Skin of body (tissue), 2 donors: Measurements from ENCODE around the gene SMG1. TPM values are rescaled to one million over a fixed set of nuclear protein-coding genes. Genes with fewer than 3 reads are reported as not detected.
"Not testable (repeated sequence)": the region's sequence is repeated elsewhere in the genome, so short reads cannot be mapped to it uniquely, and the experiment has no call there.

ENCODE experiments used
- DNase-seq: peaks from one replicate; lab custom pipeline; 2025; lab: John Stamatoyannopoulos, UW
- total RNA-seq: library from RNA; depleted of rRNA; stranded (reverse); fragments of >200 nt; gene quantifications from one replicate; pipeline ENCODE4 v1.2.3, GENCODE V29; 2014

The SMG1 gene
- total RNA-seq, 1 donor from 2014 or later = 113 TPM

DNA sequence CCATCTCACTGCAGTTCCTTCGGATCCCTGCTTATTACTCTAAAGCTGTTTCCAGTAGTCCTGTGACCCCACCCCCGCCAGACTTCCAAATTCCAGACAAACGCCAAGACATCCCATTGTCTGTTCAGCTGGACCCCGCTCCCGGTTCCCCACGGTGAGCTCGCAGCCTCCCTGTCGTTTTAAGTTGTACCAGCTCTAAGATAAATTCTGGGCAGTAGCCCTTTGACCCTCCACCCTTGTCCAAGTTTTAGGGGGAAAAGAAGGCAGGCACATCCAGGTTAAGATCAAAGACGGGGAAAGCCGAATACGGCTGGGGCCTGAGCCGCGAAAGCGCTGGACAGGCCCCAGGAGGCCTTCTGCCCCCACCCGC, 125.4 kb downstream of the SMG1 start:
- DNase-seq = no peak

DNA sequence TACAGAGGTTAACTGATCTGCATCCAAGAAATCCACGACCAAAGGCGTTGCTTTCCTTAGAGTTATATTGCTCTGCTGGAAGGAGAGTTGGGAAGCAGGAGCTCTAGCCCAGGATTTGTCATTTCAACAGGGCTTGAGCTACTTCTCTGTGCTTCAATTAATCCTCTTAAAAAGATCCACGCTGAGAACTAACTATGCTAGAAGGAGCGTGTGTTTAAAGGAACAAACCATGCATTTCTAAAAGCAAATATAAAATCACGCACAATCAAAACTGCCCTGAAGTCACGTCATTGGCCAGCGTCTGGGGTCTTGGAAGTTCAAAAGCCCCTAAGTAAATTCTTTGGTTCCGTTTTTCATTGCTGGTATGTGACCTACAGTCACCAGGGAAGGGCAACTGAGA, 125.9 kb downstream of the SMG1 start:
- no peak for DNase-seq

DNA sequence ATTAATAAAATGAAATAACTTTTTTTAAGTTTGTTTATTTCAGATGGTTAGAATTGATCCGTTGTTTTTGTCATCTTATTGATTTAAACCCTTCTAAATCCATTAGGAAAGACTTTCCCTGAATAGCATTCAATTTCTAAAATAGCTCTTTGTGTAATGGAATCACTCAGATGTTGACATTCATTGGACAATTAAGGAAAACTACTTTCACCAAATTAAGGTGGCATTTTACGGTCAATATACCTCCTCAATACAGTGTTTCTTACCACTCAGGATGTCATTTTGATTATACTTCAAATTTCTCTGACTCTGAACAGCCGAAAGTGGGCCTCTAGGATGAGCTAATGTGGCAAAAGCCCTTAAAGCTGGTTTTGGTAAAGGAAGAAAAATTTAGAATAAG, 126.7 kb downstream of the SMG1 start:
- no peak for DNase-seq

DNA sequence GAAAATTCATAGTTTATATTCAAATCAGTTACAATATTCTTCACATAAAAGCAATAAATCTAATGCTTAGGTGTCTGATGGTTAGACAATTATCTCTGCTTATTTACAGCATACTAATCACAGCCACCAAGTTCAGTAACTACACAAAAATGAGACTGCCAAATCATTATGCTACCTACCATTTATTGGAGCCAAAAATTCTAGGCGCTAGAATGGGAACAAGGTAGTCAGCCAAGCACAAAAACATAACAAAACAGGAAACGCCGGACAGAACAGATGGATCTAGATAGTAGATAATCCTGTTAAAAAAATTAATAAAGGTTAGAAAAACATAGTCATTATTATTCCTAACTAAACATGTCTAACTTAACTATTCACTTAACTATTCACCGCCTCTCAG, 128.5 kb downstream of the SMG1 start:
- DNase-seq = no peak

DNA sequence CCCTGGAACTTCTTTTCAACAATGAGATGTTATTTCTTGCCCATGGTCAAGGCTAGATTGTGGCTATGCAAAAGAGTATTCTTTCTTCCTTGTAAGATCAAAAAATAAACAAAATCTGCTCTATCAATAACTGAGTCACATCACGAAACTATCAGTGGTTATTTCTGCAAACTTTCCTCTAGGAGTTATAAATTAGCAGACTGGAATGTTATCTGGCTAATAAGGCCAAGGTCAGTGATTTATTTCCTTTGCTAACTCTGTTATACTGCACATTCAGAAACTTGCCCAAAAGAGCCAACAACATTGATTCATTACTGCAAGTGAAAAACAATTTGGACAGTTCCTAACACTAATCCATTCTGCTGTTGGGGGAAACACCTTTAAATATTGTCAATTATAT, 129.8 kb downstream of the SMG1 start:
- DNase-seq = no peak

DNA sequence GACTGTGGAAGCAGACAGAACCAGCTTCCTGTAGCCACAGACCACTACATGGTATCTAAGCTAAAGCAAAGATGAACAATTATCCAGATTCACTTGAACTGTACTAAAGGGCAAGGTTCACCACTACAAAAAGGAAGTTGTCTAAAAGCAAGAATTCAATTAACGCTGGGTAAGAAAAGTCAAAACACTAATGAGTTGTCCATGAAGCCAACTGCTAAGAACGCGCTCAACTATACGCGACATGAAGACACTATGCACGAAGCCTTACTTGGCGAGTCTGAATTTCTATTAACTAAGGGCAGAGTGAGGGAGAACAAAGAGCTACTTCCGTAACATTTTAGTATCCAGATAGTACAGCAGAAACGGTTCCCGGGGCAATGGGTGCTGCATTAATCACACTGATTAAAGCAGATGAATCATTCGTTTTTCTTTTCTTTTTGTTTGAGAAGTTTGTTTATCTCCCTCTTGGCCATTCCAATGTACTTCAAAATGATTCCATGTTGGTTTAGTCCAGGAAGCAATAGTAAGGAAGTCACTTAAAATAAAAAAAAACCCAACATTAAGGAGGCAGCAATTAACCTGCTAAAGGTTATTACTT, 133.3 kb downstream of the SMG1 start:
- no peak for DNase-seq

DNA sequence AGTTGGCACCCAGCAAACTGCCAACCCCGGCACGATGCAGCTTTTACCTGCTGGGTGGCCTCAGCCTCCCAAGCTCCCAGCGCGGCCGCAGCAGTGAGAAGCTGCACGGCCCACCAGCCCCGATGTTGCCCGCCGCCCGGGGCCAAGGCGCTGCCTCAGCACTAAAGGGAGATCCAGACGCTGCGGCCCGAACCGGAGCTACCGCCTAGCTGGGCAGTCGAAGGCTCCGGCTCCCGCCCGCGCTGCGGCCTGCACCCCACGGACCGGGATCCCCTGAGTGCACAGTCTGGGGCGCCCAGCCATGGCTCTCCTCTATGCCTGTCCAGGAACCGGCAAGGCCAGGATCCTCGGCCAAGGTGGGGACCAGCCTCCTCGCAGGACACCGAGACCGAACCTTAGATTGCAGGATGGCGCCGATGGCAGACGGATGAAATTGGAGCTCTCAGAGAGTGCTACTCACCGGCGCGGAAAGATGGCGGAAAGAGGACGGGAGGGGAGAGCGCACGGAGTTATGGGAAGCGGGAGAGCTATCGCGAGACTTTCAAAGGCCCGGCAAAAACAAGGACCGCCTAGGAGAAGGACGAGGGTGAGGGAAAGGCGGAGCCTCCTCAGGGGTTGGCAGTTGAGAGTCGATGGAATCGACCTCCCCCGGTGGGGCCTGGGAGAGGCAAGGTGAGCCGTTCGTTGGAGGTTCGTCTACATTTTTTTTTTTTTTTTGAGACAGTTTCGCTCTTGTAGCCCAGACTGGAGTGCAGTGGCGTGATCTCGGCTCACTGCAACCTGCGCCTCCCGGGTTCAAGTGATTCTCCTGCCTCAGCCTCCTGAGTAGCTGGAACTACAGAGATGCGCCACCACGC, 136.1 kb downstream of the SMG1 start, which contains the start of gene RPS15A:
Gene RPS15A, minus strand, starts transcription at position 485 of the 857 bp plus-strand sequence. CDS start 1,221 bp downstream, outside the sequence.
- DNase-seq = peak; percentile 95

DNA sequence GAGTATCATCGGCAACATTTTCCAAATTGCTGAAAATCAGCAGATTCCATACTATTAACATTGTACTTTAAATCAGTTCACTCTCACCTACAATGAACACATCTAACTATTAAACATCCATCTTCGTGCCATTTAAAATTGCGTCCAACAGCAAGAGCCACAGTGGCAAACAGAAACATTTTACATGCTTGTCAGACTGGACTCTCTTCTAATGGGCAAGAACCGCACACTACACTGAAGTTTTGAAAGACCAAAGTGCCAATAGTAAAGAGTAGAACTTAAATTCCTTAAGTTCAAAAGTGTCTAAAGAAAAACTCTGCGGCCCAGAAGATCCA, 136.7 kb downstream of the SMG1 start:
- DNase-seq = no peak

DNA sequence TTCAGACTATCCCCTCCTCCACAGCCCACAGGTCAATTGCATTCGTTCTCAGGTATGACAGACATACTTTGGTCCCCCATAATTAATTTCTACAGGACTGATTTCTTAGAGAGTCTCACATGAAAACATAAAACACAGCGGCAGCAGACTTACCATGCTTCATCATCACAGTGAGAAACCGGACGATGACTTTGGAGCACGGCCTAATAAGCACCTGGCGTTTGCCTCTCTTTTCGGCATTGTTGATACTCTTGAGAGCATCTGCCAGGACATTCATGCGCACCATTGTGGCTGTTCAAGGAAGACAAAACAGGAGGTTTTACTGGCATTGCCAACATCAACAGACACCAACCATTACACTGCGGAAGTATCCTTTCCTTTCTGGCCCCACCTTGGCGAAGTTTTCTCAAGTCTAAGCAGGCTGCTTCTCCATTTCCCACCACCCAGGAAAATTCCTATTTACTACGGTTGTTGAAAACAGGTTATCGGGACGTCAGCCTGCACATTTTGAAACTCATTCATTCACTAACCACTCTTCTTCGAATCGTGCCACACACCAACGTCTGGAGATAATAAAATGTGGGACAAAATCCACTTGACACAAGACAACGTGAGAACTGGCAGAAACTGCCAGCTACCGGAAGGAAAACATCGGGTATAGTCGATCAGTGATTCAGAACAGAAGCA, 137.2 kb downstream of the SMG1 start:
- no peak for DNase-seq

DNA sequence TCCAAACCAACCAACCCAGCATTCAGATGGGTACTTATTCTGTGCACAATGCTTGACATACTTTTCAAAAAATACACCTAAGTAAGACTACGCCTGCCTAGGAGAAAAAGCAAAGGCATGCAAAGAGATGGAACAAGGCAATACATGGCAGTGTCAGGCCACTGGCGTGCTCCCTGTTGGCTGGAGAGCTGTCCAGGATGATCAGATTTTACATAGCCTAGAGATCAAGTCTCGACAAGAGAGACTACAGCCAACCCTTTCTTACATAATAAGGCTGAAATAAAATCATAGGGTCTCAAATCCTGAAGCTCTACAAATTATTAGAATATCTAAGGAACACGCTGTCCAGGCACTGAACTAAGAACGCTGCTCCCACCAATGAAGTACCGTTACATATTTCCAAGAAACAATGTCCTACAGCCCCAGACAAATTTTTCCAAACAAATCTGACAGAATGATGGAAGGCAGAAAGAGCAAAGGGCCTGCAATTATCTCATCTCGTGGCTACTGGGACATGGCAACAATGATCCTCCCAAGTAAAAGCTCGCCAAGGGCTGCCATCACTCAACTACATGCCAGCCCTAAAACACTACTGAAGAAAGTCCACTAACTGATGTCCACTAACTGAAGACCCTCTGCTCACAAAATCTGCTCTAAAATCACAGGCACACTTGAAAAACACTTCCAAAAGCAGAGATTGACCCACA, 141.1 kb downstream of the SMG1 start:
- DNase-seq = no peak

DNA sequence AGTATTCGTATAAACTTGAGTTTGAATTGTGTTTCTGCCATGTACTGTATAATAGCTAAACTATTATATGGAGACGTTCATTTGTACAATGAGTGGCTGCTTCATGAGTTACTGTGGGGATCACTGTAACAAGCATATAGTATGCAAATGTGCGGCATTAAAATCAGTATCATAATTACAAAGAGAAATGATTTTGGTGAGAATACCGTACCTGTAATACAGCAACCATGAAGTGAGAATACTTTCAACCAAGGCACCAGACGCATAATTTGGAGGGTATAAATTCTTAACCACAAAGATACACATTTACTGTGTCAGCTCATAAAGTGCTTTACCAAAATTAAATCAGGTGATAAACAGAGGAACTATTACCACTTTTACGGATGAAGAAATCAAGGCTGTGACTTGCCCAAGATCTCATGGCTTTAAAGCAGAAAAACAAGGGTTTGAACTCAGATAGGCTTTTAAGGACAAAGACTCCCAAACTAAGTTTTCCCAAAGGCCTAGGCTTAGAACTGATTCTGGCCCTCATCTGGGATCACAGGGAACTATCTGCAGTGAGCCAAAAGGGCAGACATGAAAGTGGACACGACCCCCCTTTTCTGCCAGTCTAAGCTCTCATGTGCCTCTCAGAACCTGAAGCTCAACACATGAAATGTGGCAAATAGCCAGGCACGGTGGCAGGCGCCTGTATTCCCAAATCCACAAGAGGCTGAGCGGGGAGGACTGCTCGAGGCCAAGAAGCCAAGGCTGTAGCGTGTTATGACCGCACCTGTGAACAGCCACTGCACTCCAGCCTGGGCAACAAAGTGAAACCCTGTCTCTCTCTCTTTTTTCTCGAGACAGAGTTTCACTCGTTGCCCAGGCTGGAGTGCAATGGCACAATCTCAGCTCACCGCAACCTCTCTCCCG, 142.5 kb downstream of the SMG1 start:
- no peak for DNase-seq

DNA sequence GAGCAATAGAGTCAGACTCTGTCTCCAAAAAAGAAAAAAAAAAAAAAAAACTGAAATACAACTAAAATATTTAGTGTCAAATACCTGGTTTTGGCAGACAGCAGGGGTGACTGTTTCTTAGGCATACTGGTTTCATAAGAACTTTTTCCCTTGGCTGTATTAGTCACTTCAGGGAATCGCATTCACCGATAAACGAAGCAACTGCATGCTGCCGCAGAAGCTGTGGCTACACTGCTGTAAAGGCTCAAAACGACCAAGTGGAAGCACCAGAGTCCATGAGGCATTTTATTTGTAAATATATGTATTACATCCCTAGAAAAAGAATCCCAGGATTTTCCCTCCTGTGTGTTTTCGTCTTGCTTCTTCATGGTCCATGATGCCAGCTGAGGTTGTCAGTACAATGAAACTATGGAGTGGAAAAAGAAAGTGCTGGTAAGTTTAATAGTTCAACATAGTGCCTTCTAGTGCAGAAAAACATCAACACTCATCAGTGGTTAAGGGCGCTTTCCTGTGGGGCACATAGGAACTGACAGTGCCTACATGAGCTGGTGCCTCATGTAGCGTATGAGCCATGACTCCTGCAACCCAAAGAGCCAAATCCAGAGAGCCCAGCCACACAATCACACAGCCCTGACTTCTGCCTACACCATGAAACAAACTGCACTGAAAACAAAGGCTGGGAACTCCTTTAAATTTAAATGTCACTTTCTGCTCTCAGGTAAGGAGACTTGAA, 143.3 kb downstream of the SMG1 start:
- no peak for DNase-seq

DNA sequence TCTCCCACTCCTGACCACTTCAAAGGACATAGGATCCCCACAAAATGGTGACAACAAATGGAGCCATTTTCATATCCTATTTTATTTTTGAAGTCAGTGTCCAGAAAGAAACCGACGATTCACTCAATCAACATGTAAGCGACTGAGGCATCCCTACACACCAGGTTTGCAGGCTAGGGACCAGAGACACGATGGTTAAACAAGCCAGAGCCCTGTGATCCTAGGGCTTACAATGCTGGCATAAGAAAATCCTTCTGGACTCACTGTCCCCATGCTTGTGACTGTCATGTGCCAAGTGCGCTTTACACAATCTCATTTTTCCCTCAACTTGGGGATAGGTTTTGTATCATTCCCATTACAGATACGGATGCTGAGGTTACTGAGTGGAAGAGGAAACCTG, 145.0 kb downstream of the SMG1 start:
- DNase-seq = not testable (repeated sequence)

DNA sequence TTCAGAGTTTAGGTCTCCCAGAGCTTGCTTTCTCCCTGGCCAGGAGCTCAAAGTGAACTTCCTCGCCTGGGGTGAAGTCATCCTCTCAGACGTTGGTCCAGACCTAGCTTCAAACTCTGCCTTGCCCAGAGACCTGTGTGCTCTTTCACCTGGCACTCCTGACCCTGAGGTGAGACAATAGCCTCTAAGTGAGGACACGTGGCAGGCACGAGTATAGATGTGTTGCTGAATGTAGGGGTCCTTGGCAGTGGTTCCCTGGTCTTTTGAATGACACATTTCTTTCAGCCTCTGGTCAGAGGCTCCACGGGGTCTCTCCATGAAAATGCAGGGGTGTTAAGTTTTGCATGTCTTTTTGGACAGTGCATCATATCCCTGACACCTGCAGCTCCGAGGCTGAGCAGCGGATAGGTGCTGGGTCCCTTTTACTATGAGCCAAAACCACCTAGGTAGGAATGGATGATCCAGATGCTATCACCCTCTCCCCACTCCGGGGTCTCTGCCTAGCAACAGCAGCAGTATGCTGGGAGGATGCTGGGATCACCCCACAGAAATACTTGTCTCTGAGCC, 145.7 kb downstream of the SMG1 start:
- not testable (repeated sequence) for DNase-seq

DNA sequence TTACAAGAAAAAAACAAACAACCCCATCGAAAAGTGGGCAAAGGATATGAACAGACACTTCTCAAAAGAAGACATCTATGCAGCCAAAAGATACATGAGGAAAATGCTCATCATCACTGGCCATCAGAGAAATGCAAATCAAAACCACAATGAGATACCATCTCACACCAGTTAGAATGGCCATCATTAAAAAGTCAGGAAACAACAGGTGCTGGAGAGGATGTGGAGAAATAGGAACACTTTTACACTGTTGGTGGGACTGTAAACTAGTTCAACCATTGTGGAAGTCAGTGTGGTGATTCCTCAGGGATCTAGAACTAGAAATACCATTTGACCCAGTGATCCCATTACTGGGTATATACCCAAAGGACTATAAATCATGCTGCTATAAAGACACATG, 148.5 kb downstream of the SMG1 start:
- not testable (repeated sequence) for DNase-seq

DNA sequence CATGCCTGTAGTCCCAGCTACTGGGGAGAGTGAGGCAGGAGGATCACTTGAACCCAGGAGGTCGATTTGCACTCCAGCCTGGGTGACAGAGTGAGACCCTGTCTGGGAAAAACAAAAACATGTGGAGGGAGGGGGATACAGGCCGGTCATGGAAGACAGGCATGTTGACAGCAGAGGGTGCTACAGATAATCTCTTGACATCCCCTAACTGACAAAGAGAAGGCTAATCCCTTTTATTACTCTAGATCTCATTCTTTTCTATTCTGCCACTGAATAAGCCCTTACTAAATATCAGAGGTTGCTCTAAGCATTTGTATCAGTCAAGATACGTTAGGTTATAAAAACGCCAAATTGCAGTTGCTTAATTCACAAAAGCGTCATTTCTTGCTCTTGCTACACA, 149.9 kb downstream of the SMG1 start:
- not testable (repeated sequence) for DNase-seq

DNA sequence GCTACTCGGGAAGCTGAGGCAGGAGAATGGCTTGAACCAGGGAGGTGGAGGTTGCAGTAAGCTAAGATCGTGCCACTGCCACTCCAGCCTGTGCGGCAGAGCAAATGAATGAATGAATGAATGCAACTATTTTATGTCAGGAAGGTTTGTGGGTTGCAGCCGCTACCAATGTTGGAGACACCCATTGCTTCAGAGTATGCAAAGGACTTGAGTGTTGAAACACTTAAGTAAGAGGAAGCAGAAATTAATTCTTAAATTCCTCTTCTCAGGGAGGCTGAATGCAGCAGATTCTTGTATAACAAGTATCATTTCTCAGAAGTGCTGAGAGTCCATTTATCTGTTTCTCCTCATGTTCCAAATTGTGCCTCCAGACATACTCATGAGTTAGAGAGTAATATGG, 151.6 kb downstream of the SMG1 start:
- DNase-seq = not testable (repeated sequence)

DNA sequence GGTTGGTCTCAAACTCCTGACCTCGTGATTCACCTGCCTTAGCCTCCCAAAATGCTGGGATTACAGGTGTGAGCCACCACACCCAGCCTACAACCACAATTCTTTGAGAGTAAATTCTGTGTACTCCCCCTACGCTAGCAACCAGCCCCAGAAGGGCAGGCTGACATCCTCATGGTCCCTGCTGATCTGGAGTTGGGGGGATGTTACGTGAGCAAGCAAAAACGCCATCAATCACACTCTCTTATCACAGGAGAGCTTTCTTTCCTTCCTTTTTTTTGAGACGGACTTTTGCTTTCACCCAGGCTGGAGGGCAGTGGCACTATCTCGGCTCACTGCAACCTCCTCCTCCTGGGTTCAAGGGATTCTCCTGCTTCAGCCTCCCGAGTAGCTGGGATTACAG, 154.0 kb downstream of the SMG1 start:
- not testable (repeated sequence) for DNase-seq

DNA sequence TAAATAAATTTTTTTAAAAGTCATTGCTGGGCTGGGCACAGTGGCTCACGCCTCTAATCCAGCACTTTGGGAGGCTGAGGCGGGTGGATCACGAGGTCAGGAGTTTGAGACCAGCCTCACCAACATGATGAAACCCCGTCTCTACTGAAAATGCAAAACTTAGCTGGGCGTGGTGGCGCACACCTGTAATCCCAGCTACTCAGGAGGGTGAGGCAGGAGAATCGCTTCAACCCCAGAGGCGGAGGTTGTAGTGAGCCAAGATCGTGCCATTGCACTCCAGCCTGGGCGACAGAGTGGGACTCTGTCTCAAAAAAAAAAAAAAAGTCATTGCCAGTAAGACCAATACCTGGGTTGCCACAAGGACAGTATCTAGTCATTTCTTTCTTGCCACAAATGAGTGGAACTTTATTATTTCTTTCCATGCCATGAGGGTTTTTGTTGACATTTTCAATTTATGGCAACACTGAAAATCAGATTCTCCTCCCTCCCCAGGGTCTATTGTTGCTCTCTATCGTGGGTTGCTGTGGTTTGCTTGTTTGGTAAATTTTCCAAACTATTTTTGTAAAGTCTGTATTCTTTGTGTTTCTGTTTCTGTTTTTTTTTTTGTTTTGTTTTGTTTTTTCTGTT, 155.8 kb downstream of the SMG1 start:
- DNase-seq = not testable (repeated sequence)
